ENCODE data around the gene CDKAL1. TPM values are rescaled to one million over a fixed set of nuclear protein-coding genes. Genes with fewer than 3 reads are reported as not detected.

Gene CDKAL1
- total and polyA plus RNA-seq, 4 donors = 2.0 to 12.9 (median 6.7) TPM

DNA sequence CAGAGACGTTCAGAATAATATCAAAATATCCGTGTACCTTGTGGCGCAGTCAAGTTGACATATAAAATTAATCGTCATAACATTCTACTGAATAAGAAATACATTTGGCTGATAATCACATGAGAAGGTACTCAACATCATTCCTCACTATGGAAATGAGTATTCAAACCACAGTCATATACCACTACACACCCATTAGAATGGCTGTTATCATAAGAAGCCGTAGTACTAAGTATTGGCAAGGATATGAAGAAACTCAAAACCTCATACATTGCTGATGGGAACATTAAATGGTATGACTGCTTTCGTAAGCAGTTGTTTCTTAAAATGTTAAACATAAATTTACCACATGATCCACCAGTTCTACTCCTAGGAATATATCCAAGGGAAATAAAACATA is 244.7 kb downstream of the CDKAL1 start:
- Histone ChIP-seq H3K27ac (ENCODE audit: low read depth in 1 of 2, low read length in 2 of 2) (no peak overlapping the region), H3K36me3 (ENCODE audit: control insufficient read depth in 4 of 4, insufficient read depth in 3 of 4, low read depth in 1 of 4, low read length in 3 of 4) (peaks cover 0 to 7% (median under 1%) of the 10 kb centered on the region in 4 donors), H3K4me1 (ENCODE audit: control insufficient read depth in 4 of 4, insufficient read depth in 4 of 4, low read length in 3 of 4) (peaks cover 2 to 6% (median 5%) of the 10 kb centered on the region in 4 donors), H3K27me3 (ENCODE audit: control insufficient read depth in 4 of 4, insufficient read depth in 4 of 4, low read length in 3 of 4) (no peaks in the 10 kb centered on the region), H3K9me3 (ENCODE audit: control insufficient read depth in 4 of 4, low read length in 3 of 4) (no peaks in the 10 kb centered on the region), H3K4me3 (ENCODE audit: low read depth in 1 of 3, low read length in 3 of 3) (no peak overlapping the region), H3K9ac (ENCODE audit: low read depth in 1 of 2, low read length in 2 of 2) (no peak overlapping the region)
- TF ChIP-seq FOXA2 (IDR thresholded peaks at IDR 0.05) (no peak), EGR1 (IDR thresholded peaks at IDR 0.05; ENCODE audit: low read depth in 2 of 2) (no peak), GABPA (IDR thresholded peaks at IDR 0.05 in 1 of 2, conservative IDR thresholded peaks at IDR 0.05 in 1 of 2) (no peak), HNF4G (IDR thresholded peaks at IDR 0.05) (no peak), YY1 (IDR thresholded peaks at IDR 0.05) (no peak), RAD21 (IDR thresholded peaks at IDR 0.05) (no peak), RXRA (IDR thresholded peaks at IDR 0.05) (no peak), JUND (IDR thresholded peaks at IDR 0.05) (no peak)
- TF ChIP-seq, protein P1, sequence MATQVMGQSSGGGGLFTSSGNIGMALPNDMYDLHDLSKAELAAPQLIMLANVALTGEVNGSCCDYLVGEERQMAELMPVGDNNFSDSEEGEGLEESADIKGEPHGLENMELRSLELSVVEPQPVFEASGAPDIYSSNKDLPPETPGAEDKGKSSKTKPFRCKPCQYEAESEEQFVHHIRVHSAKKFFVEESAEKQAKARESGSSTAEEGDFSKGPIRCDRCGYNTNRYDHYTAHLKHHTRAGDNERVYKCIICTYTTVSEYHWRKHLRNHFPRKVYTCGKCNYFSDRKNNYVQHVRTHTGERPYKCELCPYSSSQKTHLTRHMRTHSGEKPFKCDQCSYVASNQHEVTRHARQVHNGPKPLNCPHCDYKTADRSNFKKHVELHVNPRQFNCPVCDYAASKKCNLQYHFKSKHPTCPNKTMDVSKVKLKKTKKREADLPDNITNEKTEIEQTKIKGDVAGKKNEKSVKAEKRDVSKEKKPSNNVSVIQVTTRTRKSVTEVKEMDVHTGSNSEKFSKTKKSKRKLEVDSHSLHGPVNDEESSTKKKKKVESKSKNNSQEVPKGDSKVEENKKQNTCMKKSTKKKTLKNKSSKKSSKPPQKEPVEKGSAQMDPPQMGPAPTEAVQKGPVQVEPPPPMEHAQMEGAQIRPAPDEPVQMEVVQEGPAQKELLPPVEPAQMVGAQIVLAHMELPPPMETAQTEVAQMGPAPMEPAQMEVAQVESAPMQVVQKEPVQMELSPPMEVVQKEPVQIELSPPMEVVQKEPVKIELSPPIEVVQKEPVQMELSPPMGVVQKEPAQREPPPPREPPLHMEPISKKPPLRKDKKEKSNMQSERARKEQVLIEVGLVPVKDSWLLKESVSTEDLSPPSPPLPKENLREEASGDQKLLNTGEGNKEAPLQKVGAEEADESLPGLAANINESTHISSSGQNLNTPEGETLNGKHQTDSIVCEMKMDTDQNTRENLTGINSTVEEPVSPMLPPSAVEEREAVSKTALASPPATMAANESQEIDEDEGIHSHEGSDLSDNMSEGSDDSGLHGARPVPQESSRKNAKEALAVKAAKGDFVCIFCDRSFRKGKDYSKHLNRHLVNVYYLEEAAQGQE (IDR thresholded peaks at IDR 0.05) = no peak
- TF ChIP-seq, protein P2, sequence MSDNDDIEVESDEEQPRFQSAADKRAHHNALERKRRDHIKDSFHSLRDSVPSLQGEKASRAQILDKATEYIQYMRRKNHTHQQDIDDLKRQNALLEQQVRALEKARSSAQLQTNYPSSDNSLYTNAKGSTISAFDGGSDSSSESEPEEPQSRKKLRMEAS (IDR thresholded peaks at IDR 0.05) = no peak
- TF ChIP-seq, protein P3, sequence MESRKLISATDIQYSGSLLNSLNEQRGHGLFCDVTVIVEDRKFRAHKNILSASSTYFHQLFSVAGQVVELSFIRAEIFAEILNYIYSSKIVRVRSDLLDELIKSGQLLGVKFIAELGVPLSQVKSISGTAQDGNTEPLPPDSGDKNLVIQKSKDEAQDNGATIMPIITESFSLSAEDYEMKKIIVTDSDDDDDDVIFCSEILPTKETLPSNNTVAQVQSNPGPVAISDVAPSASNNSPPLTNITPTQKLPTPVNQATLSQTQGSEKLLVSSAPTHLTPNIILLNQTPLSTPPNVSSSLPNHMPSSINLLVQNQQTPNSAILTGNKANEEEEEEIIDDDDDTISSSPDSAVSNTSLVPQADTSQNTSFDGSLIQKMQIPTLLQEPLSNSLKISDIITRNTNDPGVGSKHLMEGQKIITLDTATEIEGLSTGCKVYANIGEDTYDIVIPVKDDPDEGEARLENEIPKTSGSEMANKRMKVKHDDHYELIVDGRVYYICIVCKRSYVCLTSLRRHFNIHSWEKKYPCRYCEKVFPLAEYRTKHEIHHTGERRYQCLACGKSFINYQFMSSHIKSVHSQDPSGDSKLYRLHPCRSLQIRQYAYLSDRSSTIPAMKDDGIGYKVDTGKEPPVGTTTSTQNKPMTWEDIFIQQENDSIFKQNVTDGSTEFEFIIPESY (IDR thresholded peaks at IDR 0.05) = no peak
- DNase-seq (ENCODE audit: low spot score) = no peak
- WGBS = 95% methylated on average over 6 of the region's 6 CpGs

- no peak overlapping the region for H3K9ac ChIP-seq (ENCODE audit: low read depth in 1 of 2, low read length in 2 of 2)
- H3K27me3 ChIP-seq (ENCODE audit: control insufficient read depth in 4 of 4, insufficient read depth in 4 of 4, low read length in 3 of 4) = no peaks in the 10 kb centered on the region
- H3K9me3 ChIP-seq (ENCODE audit: control insufficient read depth in 4 of 4, low read length in 3 of 4) = no peaks in the 10 kb centered on the region
- no peaks in the 10 kb centered on the region for H3K36me3 ChIP-seq (ENCODE audit: control insufficient read depth in 4 of 4, insufficient read depth in 3 of 4, low read depth in 1 of 4, low read length in 3 of 4)
- DNase-seq (ENCODE audit: low spot score) = no peak
- H3K4me1 ChIP-seq (ENCODE audit: control insufficient read depth in 4 of 4, insufficient read depth in 4 of 4, low read length in 3 of 4) = no peaks in the 10 kb centered on the region
- no peak overlapping the region for H3K27ac ChIP-seq (ENCODE audit: low read depth in 1 of 2, low read length in 2 of 2)
- WGBS = 92% methylated on average over 3 of the region's 3 CpGs
- no peak overlapping the region for H3K4me3 ChIP-seq (ENCODE audit: low read depth in 1 of 3, low read length in 3 of 3)
- TF ChIP-seq, protein P4, sequence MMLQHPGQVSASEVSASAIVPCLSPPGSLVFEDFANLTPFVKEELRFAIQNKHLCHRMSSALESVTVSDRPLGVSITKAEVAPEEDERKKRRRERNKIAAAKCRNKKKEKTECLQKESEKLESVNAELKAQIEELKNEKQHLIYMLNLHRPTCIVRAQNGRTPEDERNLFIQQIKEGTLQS (IDR thresholded peaks at IDR 0.05) = no peak
- no peak for TF ChIP-seq JUND (IDR thresholded peaks at IDR 0.05)
- TF ChIP-seq CTCF (IDR thresholded peaks at IDR 0.05; ENCODE audit: low read depth, low read length, missing input control) = peak; percentile 21
- peak; percentile 71 for TF ChIP-seq RAD21 (IDR thresholded peaks at IDR 0.05)
These were observed 254.9 kb downstream of the CDKAL1 start for GRCh38 chr6:20789162-20789561.

Measured in liver (tissue), 9 donors.